HepG2 (cell line): ENCODE measurements around the gene ADSS1.
A peak's percentile ranks its signal among the peaks of the same experiment; 100 is the strongest.

Experiments
- CREB1 ChIP-seq, 2 experiments: fragments of 450-650 bp in 1 of 2; IDR thresholded peaks; 2 replicates each; pipeline ENCODE4 v1.6.1; 2016 to 2017; ENCODE audit warnings: control low read depth in 1 of 2, mild to moderate bottlenecking in 1 of 2, missing compliant biosample characterization in 1 of 2, missing genetic modification characterization in 1 of 2
- CTCF ChIP-seq: sonication (generic); formaldehyde crosslinking; IDR thresholded peaks from 2 replicates; pipeline ENCODE4 v1.5.0; 2020; ENCODE audit warnings: mild to moderate bottlenecking, missing genetic modification reagents, moderate library complexity
- ZNF501 ChIP-seq: sonication (generic); formaldehyde crosslinking; IDR thresholded peaks from 2 replicates; pipeline ENCODE4 v1.5.1; 2020; ENCODE audit warnings: mild to moderate bottlenecking, moderate library complexity, missing genetic modification reagents

- TF ChIP-seq CTCF (peak; percentile 76), CREB1 (IDR thresholded peaks at IDR 0.05) (no peak), CREB1 (CRISPR knock-in tag; IDR thresholded peaks at IDR 0.05) (no peak), ZNF501 (CRISPR knock-in tag) (peak; percentile 48; the same call in 1 of the 2 replicates)
These were observed 1.1 kb downstream of the ADSS1 start for GRCh38 chr14:104724981-104725771.
